GM23248 (cell line): ENCODE results near the gene KATNIP.
"Not testable (repeated sequence)": the region's sequence is repeated elsewhere in the genome, so short reads cannot be mapped to it uniquely, and the experiment has no call there.

Source experiments
- EZH2 ChIP-seq: fragments of 200-600 bp; sonication (generic); IDR thresholded peaks from 2 replicates; pipeline ENCODE4 v1.6.1; 2018; ENCODE audit warnings: antibody characterized with exemption, mild to moderate bottlenecking; ENCODE audit not compliant: insufficient read depth, poor library complexity, severe bottlenecking
- EZH2phosphoT487 ChIP-seq: fragments of 200-600 bp; sonication (generic); IDR thresholded peaks from 2 replicates; pipeline ENCODE4 v1.6.1; 2018; ENCODE audit warnings: antibody characterized with exemption, moderate library complexity, mild to moderate bottlenecking, low read depth; ENCODE audit not compliant: insufficient read depth

DNA sequence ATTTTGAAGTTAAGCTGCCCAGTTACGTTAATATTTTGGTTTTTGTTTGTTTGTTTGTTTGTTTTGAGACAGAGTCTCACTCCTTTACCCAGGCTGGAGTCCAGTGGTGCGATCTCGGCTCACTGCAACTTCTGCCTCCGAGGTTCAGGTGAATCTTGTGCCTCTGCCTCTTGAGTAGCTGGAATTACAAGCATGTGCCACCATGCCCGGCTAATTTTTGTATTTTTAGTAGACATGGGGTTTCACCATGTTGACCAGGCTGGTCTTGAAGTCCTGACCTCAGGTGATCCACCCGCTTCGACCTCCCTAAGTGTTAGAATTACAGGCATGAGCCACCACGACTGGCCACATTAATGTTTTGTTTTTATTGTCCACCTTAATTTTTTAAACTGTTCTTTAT is 21.0 kb downstream of the KATNIP start:
- TF ChIP-seq EZH2, EZH2phosphoT487: not testable (repeated sequence)
